Measurements from ENCODE around the gene RNF6. TPM values are rescaled to one million over a fixed set of nuclear protein-coding genes. Genes with fewer than 3 reads are reported as not detected.
A peak's percentile ranks its signal among the peaks of the same experiment; 100 is the strongest.

RNF6 gene
- total and polyA plus RNA-seq, 4 donors, result 14.7 to 32.5 (median 24.7) TPM

DNA sequence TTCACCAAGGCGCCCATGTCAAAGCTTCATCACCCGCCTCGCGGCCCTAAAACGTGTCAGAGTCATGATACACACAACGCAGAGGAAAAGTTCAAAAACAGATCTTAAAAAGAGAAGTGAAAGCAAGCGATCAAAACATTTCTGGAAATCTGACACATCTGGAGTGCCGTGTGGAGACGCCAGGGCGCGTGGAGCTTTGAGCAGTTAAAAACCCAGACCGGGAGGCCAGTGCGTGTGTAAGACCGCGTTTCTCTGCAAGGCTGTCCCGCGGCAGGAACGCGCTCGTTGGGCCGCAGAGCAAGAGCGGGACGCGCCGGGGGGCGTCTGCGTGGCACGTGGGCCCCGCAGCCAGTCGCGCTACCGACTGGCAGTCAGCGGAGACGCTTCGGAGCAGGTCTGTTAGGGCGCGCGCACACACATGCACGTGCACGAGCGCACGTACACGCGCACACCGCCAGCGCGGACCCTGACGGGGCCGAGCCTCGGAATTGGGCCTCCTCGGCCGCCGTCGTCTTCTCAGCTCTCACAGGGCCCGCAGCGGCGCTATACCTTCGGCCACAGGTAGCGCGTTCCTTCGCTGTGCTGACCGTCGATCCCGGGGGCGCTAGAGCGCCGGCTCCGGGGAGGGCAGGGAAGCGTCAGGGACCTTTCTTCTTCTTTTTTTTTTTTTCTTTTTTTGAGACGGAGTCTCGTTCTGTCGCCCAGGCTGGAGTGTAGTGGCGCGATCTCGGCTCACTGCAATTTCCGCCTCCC is 35.8 kb downstream of the RNF6 start:
- Histone ChIP-seq H3K36me3 (ENCODE audit: control insufficient read depth in 4 of 4, insufficient read depth in 4 of 4, low read length in 4 of 4) (peaks cover 0 to 2% (median 0%) of the 10 kb centered on the region in 4 donors), H3K9me3 (ENCODE audit: control insufficient read depth in 4 of 4, insufficient read depth in 3 of 4, low read length in 3 of 4) (no peaks in the 10 kb centered on the region), H3K27ac (ENCODE audit: low read depth in 1 of 2, low read length in 1 of 2) (peak overlapping the region; percentile 48 to 91), H3K4me1 (ENCODE audit: control insufficient read depth in 5 of 5, insufficient read depth in 5 of 5, low read length in 5 of 5) (peaks cover 0 to 11% (median 3%) of the 10 kb centered on the region in 5 donors), H3K9ac (ENCODE audit: insufficient read depth in 1 of 2, low read length in 2 of 2) (peak overlapping the region; percentile 41 to 90), H3K4me3 (peak overlapping the region; percentile 89), H3K27me3 (ENCODE audit: control insufficient read depth in 3 of 3, insufficient read depth in 3 of 3, low read length in 2 of 3) (no peaks in the 10 kb centered on the region)
- DNase-seq (peak; percentile 92 to 96 (median 93)), ATAC-seq (ENCODE audit: insufficient read depth, low FRiP score) (peak; percentile 99)
- WGBS, 2 donors, result 1% methylated on average over 67 to 76 of the region's 76 CpGs
- TF ChIP-seq, protein P1, sequence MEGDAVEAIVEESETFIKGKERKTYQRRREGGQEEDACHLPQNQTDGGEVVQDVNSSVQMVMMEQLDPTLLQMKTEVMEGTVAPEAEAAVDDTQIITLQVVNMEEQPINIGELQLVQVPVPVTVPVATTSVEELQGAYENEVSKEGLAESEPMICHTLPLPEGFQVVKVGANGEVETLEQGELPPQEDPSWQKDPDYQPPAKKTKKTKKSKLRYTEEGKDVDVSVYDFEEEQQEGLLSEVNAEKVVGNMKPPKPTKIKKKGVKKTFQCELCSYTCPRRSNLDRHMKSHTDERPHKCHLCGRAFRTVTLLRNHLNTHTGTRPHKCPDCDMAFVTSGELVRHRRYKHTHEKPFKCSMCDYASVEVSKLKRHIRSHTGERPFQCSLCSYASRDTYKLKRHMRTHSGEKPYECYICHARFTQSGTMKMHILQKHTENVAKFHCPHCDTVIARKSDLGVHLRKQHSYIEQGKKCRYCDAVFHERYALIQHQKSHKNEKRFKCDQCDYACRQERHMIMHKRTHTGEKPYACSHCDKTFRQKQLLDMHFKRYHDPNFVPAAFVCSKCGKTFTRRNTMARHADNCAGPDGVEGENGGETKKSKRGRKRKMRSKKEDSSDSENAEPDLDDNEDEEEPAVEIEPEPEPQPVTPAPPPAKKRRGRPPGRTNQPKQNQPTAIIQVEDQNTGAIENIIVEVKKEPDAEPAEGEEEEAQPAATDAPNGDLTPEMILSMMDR (IDR thresholded peaks at IDR 0.05; ENCODE audit: control extremely low read depth, extremely low read depth), result peak; percentile 21

DNA sequence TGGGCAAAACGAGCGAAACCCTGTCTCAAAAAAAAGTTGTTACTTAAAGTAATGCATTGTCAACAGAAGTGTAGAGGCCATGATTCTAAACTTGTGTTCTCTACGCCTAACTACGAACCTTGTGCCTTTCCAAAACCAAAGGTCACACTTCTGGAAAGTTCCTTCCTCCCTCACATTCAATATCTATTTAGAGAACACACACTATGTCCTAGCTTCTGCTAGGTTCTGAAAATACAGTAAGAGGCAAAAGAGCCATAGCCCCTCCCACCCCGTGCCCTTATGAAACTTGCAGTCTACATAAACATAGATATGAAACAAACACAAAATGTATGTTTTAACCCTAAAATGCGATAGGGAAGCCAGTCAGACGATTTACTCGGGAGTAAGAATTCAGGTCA is 36.4 kb downstream of the RNF6 start:
- peak overlapping the region; percentile 89 for H3K4me3 ChIP-seq
- H3K4me1 ChIP-seq (ENCODE audit: control insufficient read depth in 5 of 5, insufficient read depth in 5 of 5, low read length in 5 of 5), result peaks cover 0 to 11% (median 3%) of the 10 kb centered on the region in 5 donors
- DNase-seq, result no peak
- TF ChIP-seq, protein P1 (IDR thresholded peaks at IDR 0.05; ENCODE audit: control extremely low read depth, extremely low read depth), result no peak
- ATAC-seq (ENCODE audit: insufficient read depth, low FRiP score), result no peak
- H3K9me3 ChIP-seq (ENCODE audit: control insufficient read depth in 4 of 4, insufficient read depth in 3 of 4, low read length in 3 of 4), result no peaks in the 10 kb centered on the region
- H3K36me3 ChIP-seq (ENCODE audit: control insufficient read depth in 4 of 4, insufficient read depth in 4 of 4, low read length in 4 of 4), result peaks cover 0 to 2% (median 0%) of the 10 kb centered on the region in 4 donors
- H3K27me3 ChIP-seq (ENCODE audit: control insufficient read depth in 3 of 3, insufficient read depth in 3 of 3, low read length in 2 of 3), result no peaks in the 10 kb centered on the region
- 38% methylated on average over 8 of the region's 8 CpGs for WGBS, 2 donors
- H3K27ac ChIP-seq (ENCODE audit: low read depth in 1 of 2, low read length in 1 of 2), result peak overlapping the region; percentile 48 to 91
- H3K9ac ChIP-seq (ENCODE audit: insufficient read depth in 1 of 2, low read length in 2 of 2), result peak overlapping the region; percentile 41 to 90

DNA sequence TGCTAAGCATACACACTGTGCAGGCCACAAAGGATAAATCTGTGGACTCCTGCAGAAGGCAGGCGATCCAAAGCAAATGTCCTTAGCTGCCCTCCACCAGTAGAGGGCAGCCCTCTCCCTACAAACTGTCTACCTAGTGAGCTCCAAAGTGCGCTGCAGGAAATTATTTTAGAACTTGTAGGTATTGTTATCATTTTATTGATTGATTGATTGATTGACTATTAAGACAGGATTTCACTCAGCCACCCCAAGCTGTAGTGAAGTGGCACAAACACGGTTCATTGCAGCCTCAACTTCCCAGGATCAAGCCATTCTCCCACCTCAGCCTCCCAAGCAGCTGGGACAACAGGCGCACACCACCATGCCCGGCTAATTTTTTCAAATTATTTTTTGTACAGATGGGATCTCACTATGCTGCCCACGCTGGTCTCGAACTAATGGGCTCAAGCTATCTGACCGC is 37.3 kb downstream of the RNF6 start:
- Histone ChIP-seq H3K9me3 (ENCODE audit: control insufficient read depth in 4 of 4, insufficient read depth in 3 of 4, low read length in 3 of 4) (no peaks in the 10 kb centered on the region), H3K27me3 (ENCODE audit: control insufficient read depth in 3 of 3, insufficient read depth in 3 of 3, low read length in 2 of 3) (no peaks in the 10 kb centered on the region), H3K27ac (ENCODE audit: low read depth in 1 of 2, low read length in 1 of 2) (no peak overlapping the region), H3K36me3 (ENCODE audit: control insufficient read depth in 4 of 4, insufficient read depth in 4 of 4, low read length in 4 of 4) (peaks cover 0 to 2% (median 0%) of the 10 kb centered on the region in 4 donors), H3K4me3 (no peak overlapping the region), H3K9ac (ENCODE audit: insufficient read depth in 1 of 2, low read length in 2 of 2) (no peak overlapping the region), H3K4me1 (ENCODE audit: control insufficient read depth in 5 of 5, insufficient read depth in 5 of 5, low read length in 5 of 5) (peaks cover 0 to 11% (median 3%) of the 10 kb centered on the region in 5 donors)
- 56% methylated on average over 8 of the region's 8 CpGs for WGBS, 2 donors
- TF ChIP-seq, protein P1 (IDR thresholded peaks at IDR 0.05; ENCODE audit: control extremely low read depth, extremely low read depth), result peak; percentile 82
- peak; percentile 47 to 83 (median 77) for DNase-seq
- ATAC-seq (ENCODE audit: insufficient read depth, low FRiP score), result no peak
